Activated CD4-positive, alpha-beta T cell treated with anti-CD3 and anti-CD28 coated beads, Interleukin-2, Interleukin-6, amounts not matched to agents 100 ng/mL and 50 ng/mL, durations not matched to agents 16 hours and 8 hours (primary cell): ENCODE results near the gene DMPK.
"Not testable (repeated sequence)": the region's sequence is repeated elsewhere in the genome, so short reads cannot be mapped to it uniquely, and the experiment has no call there.

Experiments
- DNase-seq: peaks from one replicate; pipeline ENCODE4 v3.0.0-alpha.2; 2020

The DMPK gene

DNA sequence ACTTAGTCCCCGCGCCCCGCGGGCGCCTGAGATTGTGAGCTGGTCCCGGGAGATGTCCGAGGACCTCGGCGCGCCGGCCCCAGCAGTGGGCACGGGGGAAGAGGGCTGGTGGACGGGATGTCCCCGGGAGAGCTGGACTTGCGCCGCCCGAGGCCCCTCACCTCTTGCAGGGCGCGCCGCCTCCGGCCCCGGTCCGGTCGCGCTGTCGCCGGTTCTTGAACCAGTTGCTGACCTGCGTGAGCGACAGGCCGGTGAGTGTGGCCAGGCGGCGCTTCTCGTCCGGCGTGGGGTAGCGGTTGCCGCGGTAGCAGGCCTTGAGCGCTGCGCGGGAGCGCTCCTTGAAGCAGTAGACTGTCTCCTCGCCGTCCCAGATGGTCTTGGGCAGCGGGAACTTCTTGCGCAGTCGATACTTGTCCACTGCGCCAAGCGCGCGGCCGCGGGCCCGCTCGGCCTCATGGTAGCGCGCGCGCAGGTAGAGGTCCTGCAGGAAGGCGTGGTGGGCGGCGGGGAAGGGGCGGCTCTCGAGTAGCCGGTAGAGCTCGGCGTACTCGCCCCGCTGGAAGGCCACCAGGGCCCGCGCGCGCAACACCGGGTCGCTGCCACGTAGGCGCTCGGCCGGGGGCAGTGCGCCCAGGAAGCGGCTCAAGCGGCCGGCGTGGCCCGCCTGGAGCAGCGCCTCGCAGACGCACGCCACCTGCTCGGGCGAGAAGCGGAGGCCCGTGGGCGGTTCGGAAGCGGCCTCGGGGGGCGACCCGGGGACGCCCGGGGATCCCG is 14.2 kb downstream of the DMPK start:
- DNase-seq = no peak

- DNase-seq = no peak
These were observed 14.8 kb downstream of the DMPK start for GRCh38 chr19:45767410-45767880.

DNA sequence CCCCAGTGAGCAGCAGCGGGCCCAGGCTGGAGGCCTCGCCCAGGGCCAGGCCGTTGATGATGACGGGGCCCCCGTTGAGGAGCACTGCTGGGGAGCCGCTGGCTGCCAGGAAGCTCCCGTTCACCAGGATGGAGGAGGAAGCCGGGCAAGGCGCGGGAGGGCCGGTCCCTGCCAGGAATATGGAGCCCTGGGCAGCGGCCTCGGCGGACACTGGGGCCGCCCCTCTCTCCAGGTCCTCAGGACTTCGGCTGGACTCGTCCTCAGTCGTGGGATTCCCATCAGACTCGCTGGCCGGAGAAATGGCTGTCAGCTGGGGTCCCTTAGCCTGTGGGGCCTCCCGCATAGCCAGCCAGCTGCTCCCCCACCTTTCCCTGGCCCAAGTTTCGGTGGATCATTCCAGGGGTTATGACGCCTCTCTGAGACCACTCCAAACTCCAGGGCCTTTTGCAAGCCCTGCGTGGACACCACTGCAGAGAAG is 15.4 kb downstream of the DMPK start:
- no peak for DNase-seq

DNA sequence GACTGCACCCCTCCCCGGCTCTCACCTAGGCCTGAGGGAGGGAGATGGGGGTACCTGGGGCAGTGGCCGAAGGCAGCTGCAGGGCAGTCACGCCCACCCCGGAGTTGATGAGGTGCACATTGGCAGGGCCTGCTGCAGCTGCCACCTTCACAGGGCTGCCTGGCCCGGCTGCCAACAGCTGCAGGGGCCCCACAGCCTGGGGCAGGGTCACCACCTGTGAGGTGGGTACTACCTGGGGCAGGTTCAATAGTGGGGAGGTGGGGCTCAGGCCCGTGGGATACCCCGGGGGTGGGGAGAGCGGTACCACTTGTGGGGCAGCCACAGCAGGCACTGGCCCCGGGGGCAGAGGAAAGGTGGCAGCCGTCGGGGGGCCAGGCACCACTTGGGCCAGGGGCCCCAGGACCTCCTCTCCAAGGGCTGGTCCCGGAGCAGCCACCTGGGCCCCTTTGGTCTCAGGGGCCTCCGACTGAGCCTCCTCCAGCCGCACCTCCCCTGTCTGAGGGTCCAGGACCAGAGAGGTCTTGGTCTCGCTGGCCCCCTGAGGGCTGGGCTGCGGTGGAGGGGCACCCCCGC is 15.9 kb downstream of the DMPK start:
- DNase-seq = no peak

DNA sequence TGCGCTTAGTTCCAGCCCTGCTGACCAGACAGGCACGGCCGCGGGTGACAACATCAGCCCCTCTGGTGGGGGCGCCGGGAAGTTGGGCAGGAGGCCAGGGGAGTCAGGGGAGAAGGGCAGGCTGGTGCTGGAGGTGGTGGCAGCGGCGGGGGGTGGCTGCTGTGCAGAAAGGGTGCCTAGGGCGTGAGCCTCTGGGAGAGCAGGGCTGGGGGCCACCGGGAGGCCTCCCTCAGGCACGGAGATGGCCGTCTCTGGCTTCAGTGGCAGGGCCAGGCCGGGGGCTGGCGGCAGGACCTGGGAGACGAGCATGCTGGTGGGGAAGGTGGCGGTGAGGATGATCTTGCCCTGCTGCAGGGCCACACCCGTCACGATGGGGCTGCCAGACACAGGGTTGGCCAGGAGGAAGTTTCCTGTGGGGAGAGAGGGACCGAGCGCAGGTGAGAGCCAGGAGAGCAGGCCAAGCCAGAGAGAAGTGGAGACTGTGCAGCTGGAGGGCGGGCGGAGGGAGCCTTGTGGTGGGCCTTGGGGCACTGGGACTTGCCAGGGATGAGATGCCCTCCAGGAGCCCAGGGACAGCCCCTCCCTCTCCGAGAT is 16.5 kb downstream of the DMPK start:
- DNase-seq = no peak

DNA sequence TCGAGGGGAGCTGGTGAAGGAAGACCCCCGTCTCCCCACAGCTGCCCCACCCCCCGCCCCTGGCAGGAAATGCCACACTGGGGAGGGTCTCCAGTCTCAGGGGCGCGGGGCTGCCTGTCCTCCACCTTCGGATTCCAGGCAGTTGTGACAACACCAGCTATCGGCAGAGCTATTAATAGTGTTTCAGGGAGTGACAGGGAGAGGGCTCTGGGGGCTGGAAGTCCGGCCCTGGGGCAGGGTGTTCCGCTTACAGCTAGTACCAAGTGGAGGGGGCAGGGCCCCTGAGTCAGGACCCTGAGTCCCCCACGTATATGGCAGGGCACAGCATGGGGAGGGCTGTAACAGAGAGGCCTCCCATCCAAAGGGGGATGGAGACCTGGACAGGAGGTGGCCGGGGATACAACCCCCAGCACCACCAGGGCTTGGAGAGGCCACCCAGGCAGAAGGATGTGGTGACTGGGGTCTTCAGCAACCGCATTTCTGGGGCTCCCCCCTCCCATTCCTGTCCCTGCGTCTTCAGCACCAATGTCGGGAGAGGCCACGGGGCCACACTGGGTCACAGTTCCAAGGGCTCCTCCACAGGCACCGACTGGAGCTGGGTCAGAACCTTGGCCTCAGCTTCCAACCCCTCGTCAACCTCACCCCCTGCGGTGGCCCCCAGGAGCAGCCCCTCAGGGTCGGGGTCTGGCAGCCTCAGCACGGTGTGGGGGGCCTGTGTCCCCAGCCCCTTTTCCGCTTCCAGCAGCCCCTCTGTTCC is 17.2 kb downstream of the DMPK start:
- no peak for DNase-seq

GRCh38 chr19:45764475-45764874 is 17.8 kb downstream of the DMPK start:
- no peak for DNase-seq

DNA sequence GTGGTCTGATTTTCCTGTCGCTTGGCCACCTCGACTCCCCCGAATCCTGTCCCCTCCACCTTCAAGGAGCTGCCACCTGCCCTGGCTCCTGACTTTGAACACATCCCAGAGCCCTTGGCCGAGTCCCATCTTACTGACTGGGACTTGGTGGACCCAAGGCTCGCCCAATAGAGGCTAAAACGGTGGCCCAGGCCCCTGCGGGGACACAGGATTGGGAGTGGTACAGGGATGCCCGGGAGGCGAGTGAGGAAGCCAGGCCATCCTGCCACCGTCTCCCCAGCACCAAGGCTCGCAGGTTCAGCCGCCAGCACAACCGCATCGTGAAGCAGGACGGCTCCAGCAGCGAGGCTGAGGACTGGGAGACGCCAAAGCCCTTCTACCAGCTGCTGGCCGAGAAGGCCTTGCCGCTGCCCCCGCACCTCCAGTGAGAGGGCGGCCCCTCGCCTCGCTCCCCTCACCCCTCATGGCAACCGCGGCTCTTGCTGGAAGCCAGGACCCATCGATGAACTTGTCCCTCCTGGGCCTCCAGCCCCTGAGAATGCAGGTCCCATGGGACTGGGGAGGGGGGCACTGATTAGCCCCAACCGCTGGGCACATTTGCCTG is 18.5 kb downstream of the DMPK start:
- DNase-seq = no peak

DNA sequence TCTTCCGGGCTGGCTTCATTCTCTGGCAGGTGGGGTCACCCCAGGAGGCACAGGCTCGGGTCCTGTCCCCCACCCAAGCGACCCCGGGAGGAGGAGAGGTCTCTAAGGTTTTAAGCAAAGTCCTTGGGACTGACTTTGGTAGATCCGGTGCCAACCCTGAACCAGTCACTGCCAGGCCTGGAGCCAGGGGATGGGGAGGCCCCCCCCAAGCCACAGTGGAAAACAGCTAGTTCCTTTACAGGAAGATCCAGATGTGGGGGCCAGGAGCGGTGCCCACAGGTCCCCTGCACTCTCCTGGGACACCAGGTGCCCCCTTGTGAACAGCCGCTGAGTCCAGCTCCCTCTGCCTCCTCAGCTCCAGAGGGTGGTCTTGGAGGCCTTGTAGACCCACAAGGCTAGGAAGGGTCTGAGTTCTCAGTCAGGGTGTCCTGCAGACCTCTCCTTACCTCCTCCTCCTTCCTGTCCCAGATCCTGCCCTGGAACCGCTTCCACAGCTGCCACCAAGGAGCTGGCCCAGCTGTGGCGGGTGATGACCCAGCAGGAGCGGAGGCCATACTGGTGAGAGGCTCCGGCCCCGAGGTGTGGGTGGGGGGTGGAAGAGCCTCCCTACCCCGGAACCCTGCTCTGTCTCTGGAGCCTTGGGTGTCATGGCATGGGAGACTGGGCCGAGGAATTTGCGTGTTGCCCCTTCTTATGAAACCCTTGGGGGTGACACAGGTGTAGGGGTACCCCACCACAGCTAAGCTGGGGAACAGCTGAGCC is 19.2 kb downstream of the DMPK start:
- DNase-seq = no peak

- no peak for DNase-seq
These were observed 20.6 kb downstream of the DMPK start for GRCh38 chr19:45761714-45762113.

- no peak for DNase-seq
These were observed 23.4 kb downstream of the DMPK start for GRCh38 chr19:45758921-45759320.

DNA sequence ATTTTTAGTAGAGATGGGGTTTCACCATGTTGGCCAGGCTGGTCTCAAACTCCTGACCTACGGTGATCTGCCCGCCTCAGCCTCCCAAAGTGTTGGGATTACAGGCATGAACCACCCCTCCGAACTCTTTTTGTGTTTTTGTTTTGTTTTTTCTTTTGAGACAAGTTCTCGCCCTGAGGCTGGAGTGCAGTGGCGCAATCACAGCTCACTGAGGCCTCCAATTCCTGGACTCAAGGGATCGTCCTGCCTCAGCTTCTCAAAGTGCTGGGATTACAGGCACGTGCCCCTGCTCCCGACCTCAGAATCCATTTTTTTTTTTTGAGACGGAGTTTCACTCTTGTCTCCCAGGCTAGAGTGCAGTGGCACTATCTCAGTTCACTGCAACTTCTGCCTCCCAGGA is 24.6 kb downstream of the DMPK start:
- no peak for DNase-seq

DNA sequence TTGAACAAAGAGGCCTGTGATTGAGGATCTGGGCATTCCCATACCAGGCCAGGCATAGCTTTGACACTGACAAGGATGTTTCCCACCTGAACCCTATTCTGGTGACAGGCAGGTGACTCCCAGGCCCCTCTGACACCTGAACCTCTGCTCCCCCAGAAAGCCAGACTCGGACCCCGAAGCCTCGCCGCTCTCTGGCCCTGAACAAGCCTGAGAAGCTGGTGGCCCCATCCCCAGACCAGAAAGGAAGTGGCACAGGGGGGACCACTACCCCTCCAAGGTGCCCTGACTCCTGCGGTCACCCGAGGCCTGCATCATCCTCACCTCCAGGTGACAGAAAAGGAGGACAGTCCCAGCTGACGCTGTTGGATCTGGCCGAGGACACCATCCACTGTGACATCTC is 28.0 kb downstream of the DMPK start:
- no peak for DNase-seq

GRCh38 chr19:45753548-45753947 is 28.7 kb downstream of the DMPK start:
- DNase-seq = no peak

DNA sequence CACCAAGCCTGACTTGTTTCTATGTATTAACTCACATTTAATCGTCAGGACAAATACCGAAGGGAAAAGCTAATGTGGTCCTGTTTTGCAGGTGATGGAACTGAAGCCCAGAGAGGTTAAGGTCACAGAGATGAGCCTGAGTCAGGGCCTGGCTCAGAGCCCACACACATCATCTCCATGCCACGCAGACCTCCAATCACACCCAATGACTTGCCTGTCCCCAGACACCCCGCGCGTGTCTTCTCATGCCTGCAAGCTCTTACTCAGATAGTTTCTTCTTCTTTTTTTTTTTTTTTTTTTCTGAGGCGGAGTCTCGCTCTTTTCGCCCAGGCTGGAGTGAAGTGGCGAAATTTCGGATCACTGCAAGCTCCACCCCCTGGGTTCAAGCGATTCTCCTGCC is 29.7 kb downstream of the DMPK start:
- DNase-seq = no peak

DNA sequence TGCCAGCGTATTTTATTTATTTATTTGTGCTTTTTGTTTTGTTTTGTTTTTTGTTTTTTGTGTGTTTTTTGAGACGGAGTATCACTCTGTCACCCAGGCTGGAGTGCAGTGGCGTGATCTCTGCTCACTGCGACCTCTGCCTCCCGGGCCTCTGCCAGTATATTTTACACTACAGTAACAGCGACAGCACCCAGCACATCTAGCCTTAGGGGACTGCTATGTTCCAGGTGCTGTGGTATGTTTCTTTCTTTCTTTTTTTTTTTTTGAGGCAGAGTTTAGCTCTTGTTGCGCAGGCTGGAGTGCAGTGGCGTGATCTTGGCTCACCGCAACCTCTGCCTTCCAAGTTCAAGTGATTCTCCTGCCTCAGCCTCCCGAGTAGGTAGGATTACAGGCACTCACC is 30.8 kb downstream of the DMPK start:
- not testable (repeated sequence) for DNase-seq

- DNase-seq = no peak
These were observed 34.8 kb downstream of the DMPK start for GRCh38 chr19:45747513-45747912.

- DNase-seq = no peak
These were observed 35.4 kb downstream of the DMPK start for GRCh38 chr19:45746866-45747265.

DNA sequence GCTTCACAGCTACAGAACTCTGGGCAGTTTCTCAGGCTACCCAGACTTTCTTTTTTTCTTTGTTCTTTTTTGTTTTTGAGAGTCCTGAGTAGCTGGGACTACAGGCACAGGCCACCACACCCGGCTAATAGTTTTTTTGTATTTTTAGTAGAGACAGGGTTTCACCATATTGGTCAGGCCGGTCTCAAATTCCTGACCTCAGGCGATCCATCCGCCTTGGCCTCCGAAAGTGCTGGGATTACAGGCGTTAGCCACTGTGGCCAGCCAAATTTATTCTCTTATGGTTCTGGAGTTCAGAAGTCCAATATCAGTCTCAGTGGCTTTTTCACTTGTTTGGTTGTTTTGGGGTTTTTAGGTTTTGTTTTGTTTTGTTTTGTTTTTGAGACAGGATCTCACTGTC is 36.7 kb downstream of the DMPK start:
- DNase-seq = no peak

- DNase-seq = no peak
These were observed 39.3 kb downstream of the DMPK start for GRCh38 chr19:45742969-45743368.

GRCh38 chr19:45739498-45740439 is 42.5 kb downstream of the DMPK start:
- DNase-seq = no peak
